GM12878 (cell line): Measurements from ENCODE around the gene GPBP1. TPM values are rescaled to one million over a fixed set of nuclear protein-coding genes. Genes with fewer than 3 reads are reported as not detected.
A peak's percentile ranks its signal among the peaks of the same experiment; 100 is the strongest.

Source experiments
- ATAC-seq: fragments of 200-7000 bp; cut with Tn5 transposase; 3 replicates; pipeline ENCODE4 v1.9.1; 2020; ENCODE audit warnings: mild to moderate bottlenecking, moderate library complexity
- BruUV-seq: library from RNA; stranded (reverse); fragments of 400-500 nt; replicated peaks from 2 replicates; lab custom pipeline; 2021; lab: Mats Ljungman, UMichigan
- CTCF ChIA-PET: fragments of 300-600 bp; sonication (Branson Sonifier 250); formaldehyde crosslinking; extraction: SDS; loops from one replicate; lab custom pipeline; 2021; ENCODE audit warnings: inconsistent platforms; lab: Yijun Ruan, JAX
- POLR2A ChIA-PET: fragments of 350-600 bp; formaldehyde crosslinking; extraction: SDS; loops from one replicate; lab custom pipeline; 2021; ENCODE audit warnings: inconsistent platforms; lab: Charles Lee
- RAD21 ChIA-PET: fragments of 300-600 bp; sonication (Branson Sonifier 250); formaldehyde crosslinking; loops from one replicate; lab custom pipeline; 2023; ENCODE audit warnings: antibody characterized with exemption; ENCODE audit not compliant: unreplicated experiment; lab: Charles Lee
- SMC1A ChIA-PET: fragments of 300-600 bp; sonication (Branson Sonifier 250); formaldehyde crosslinking; loops from one replicate; lab custom pipeline; 2023; ENCODE audit not compliant: unreplicated experiment, uncharacterized antibody; lab: Charles Lee
- DNase-seq: peaks from one replicate; pipeline ENCODE4 v3.0.0-alpha.2; 2011; ENCODE audit warnings: low read depth, low spot score
- FAIRE-seq: peaks from 3 replicates; lab custom pipeline; 2011; peaks lifted over from hg19 to GRCh38; lab: Jason Lieb, UNC
- H2AFZ ChIP-seq: 2 replicates; pipeline ENCODE4 v1.6.0; 2011; ENCODE audit warnings: low read depth, low read length, control low read depth; ENCODE audit not compliant: control insufficient read depth
- H3K27ac ChIP-seq: 2 replicates; pipeline ENCODE4 v1.5.1; 2011; ENCODE audit warnings: control low read depth; ENCODE audit not compliant: control insufficient read depth, insufficient read depth
- H3K27me3 ChIP-seq, 2 experiments: replicated peaks in 1 of 2; 2 replicates each; pipeline versions ENCODE4 v1.6.0 to v1.6.1; 2011; ENCODE audit warnings: low read length in 1 of 2; ENCODE audit not compliant: control insufficient read depth in 2 of 2, insufficient read depth in 2 of 2
- H3K36me3 ChIP-seq, 2 experiments: 2 replicates each; pipeline ENCODE4 v1.5.1; 2011; ENCODE audit warnings: low read length in 1 of 2; ENCODE audit not compliant: control insufficient read depth in 2 of 2, insufficient read depth in 2 of 2
- H3K4me1 ChIP-seq: 2 replicates; pipeline ENCODE4 v1.6.1; 2011; ENCODE audit warnings: mild to moderate bottlenecking, low read length, moderate library complexity, mixed read lengths; ENCODE audit not compliant: control insufficient read depth, insufficient read depth
- H3K4me2 ChIP-seq: 2 replicates; pipeline ENCODE4 v1.6.0; 2011; ENCODE audit warnings: control low read depth; ENCODE audit not compliant: control insufficient read depth, insufficient read depth
- H3K4me3 ChIP-seq: fragments of 200-600 bp; sonication (generic); 2 replicates; pipeline ENCODE4 v1.5.1; 2016
- H3K79me2 ChIP-seq: 2 replicates; pipeline ENCODE4 v1.6.0; 2011; ENCODE audit warnings: low read length; ENCODE audit not compliant: control insufficient read depth, insufficient read depth
- H3K9ac ChIP-seq: 2 replicates; pipeline ENCODE4 v1.8.0; 2011; ENCODE audit warnings: low read length, control low read depth, mixed read lengths; ENCODE audit not compliant: control insufficient read depth, insufficient read depth
- H3K9me3 ChIP-seq: replicated peaks from 3 replicates; pipeline ENCODE4 v1.5.1; 2011; ENCODE audit warnings: mild to moderate bottlenecking, low read length; ENCODE audit not compliant: control insufficient read depth, insufficient read depth
- H4K20me1 ChIP-seq: 2 replicates; pipeline ENCODE4 v1.6.0; 2011; ENCODE audit not compliant: control insufficient read depth, insufficient read depth
- NBN ChIP-seq: fragments of 450-650 bp; IDR thresholded peaks from 2 replicates; pipeline ENCODE4 v1.6.1; 2016
- SP1 ChIP-seq: IDR thresholded peaks from one replicate; pipeline ENCODE4 v1.6.1; 2011; ENCODE audit warnings: low read depth, low read length
- YY1 ChIP-seq: IDR thresholded peaks from 2 replicates; pipeline ENCODE4 v1.6.1; 2011; ENCODE audit warnings: low read depth, mild to moderate bottlenecking, low read length
- ZNF384 ChIP-seq: IDR thresholded peaks from 2 replicates; pipeline ENCODE4 v1.6.1; 2012; ENCODE audit warnings: low read depth, mild to moderate bottlenecking, low read length, improper control_type of control experiment, borderline replicate concordance
- WGBS: methylation state at CpG from one replicate; pipeline ENCODE4 v1.1.6; 2016; ENCODE audit warnings: low lambda C conversion rate; ENCODE audit not compliant: insufficient replicate concordance, insufficient coverage; ENCODE audit errors: missing lambda C conversion rate; 5-methylcytosine and 5-hydroxymethylcytosine counted together
- in situ Hi-C: fragments of 300-500 bp; cut with MboI; formaldehyde crosslinking; loops from 9 replicates; pipeline ENCODE4 v1.14.3; 2018; ENCODE audit warnings: mixed read lengths
- intact Hi-C: fragments of 100-400 bp; cut with micrococcal nuclease; formaldehyde crosslinking; loops from one replicate; pipeline ENCODE4 v1.14.2; 2022; ENCODE audit not compliant: unreplicated experiment
- polyA plus RNA-seq, 11 experiments: library from polyadenylated mRNA; depleted of rRNA in 4 of 11; unstranded in 6 of 11; stranded (reverse) in 5 of 11; fragments of >200 nt; fragmentation: Nextera tagmentation in 4 of 11; fragmentation: Illumina TruSeq in 1 of 11; extraction: Ambion mirVana in 4 of 11; extraction: Trizol in 1 of 11; gene quantifications; 1 replicate in 1 of 11; 2 replicates in 10 of 11; pipeline versions ENCODE4 v1.2.1 to v1.2.3, GENCODE V29; 2011 to 2016; ENCODE audit warnings: inconsistent platforms in 2 of 11, missing spikeins in 2 of 11, low read depth in 1 of 11
- total RNA-seq, 4 experiments: library from RNA; depleted of rRNA in 3 of 4; stranded (reverse); fragments of >200 nt in 3 of 4; fragmentation: Illumina TruSeq in 1 of 4; extraction: Trizol in 1 of 4; gene quantifications; 2 replicates each; pipeline versions ENCODE4 v1.2.1 to v1.2.3, GENCODE V29; 2013 to 2021
- TF ChIP-seq, protein P1 (sequence below): fragments of 450-650 bp; IDR thresholded peaks from 2 replicates; pipeline ENCODE4 v1.6.1; 2016; ENCODE audit warnings: mild to moderate bottlenecking
- TF ChIP-seq, protein P2 (sequence below): fragments of 450-650 bp; conservative IDR thresholded peaks from 2 replicates; pipeline ENCODE4 v1.6.1; 2017; ENCODE audit warnings: mild to moderate bottlenecking, moderate library complexity

The GPBP1 gene
- total and polyA plus RNA-seq, 10 of the 15 experiments (the other 5 are each of a cell fraction or from before 2014, with no cell fraction given): 27.0 to 96.2 (median 55.4) TPM

DNA sequence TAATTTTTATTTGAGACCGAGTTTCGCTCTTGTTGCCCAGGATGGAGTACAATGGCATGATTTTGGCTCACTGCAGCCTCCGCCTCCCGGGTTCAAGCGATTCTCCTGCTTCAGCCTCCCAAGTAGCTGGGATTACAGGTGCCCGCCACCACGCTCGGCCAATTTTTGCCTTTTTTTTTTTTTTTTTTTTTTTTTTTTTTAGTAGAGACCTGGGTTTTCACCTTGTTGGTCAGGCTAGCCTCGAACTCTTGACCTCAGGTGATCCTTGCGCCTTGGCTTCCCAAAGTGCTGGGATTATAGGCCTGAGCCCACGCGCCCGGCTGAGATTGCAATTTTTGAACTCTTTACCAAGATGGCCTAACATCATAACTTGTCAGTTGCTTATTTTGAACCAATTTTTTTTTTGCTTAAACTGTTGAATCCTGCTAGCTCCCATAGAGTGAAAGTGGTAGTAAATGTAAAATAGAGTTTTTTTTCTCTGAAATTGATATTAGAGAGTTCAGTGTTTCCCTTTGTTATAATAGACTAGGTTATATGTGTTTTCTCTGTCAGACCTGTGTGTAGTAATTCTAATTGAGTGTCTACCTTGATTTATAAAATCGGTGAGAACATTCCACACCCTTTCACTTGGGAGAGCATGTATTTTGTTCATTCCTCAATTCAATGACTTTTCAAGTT is 3.8 kb downstream of the GPBP1 start:
- ChIA-PET SMC1A (interaction anchor here (1.1 to 6.8 kb wide), 4 partner anchors 12 to 227 kb away, joined by 4 to 48 read pairs (median 12); no protein-coding TSS in a partner anchor), CTCF (interaction anchor here (1.0 to 2.5 kb wide), 3 partner anchors 9 to 42 kb away, joined by 3 to 16 read pairs (median 5); no protein-coding TSS in a partner anchor), POLR2A (interaction anchor here (0.6 to 2.8 kb wide), 3 partner anchors 14 to 1715 kb away, joined by 3 to 23 read pairs (median 11); no protein-coding TSS in a partner anchor), RAD21 (interaction anchor here (0.6 to 2.4 kb wide), 3 partner anchors 37 to 42 kb away, joined by 3 to 10 read pairs (median 3); no protein-coding TSS in a partner anchor)
- Histone ChIP-seq H2AFZ (no peak overlapping the region), H3K79me2 (peaks cover 89% of the 10 kb centered on the region), H4K20me1 (peaks cover 10% of the 10 kb centered on the region), H3K4me3 (peak overlapping the region; percentile 87), H3K4me2 (peak overlapping the region; percentile 77), H3K27me3 (no peaks in the 10 kb centered on the region), H3K36me3 (peaks cover 0 to 5% of the 10 kb centered on the region in 2 experiments; a peak in 2 of 4 replicates), H3K9me3 (no peaks in the 10 kb centered on the region), H3K9ac (peak overlapping the region; percentile 59; the same call in 1 of the 2 replicates), H3K4me1 (peaks cover 15% of the 10 kb centered on the region), H3K27ac (peak overlapping the region; percentile 99; the same call in 1 of the 2 replicates)
- TF ChIP-seq, protein P1, sequence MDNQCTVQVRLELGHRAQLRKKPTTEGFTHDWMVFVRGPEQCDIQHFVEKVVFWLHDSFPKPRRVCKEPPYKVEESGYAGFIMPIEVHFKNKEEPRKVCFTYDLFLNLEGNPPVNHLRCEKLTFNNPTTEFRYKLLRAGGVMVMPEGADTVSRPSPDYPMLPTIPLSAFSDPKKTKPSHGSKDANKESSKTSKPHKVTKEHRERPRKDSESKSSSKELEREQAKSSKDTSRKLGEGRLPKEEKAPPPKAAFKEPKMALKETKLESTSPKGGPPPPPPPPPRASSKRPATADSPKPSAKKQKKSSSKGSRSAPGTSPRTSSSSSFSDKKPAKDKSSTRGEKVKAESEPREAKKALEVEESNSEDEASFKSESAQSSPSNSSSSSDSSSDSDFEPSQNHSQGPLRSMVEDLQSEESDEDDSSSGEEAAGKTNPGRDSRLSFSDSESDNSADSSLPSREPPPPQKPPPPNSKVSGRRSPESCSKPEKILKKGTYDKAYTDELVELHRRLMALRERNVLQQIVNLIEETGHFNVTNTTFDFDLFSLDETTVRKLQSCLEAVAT: peak; percentile 91
- TF ChIP-seq, protein P2, sequence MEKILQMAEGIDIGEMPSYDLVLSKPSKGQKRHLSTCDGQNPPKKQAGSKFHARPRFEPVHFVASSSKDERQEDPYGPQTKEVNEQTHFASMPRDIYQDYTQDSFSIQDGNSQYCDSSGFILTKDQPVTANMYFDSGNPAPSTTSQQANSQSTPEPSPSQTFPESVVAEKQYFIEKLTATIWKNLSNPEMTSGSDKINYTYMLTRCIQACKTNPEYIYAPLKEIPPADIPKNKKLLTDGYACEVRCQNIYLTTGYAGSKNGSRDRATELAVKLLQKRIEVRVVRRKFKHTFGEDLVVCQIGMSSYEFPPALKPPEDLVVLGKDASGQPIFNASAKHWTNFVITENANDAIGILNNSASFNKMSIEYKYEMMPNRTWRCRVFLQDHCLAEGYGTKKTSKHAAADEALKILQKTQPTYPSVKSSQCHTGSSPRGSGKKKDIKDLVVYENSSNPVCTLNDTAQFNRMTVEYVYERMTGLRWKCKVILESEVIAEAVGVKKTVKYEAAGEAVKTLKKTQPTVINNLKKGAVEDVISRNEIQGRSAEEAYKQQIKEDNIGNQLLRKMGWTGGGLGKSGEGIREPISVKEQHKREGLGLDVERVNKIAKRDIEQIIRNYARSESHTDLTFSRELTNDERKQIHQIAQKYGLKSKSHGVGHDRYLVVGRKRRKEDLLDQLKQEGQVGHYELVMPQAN: no peak
- TF ChIP-seq ZNF384 (peak; percentile 31; the same call in 1 of the 2 replicates), SP1 (no peak), YY1 (0 out of 2 replicates have a peak, but pooled peaks have one; percentile 8), NBN (peak; percentile 22; the same call in 1 of the 2 replicates)
- ATAC-seq: no peak
- in situ Hi-C loops (loop anchor here (10.0 to 25.0 kb wide), 2 partner anchors 1183 to 1865 kb away; partner anchors contain the start of genes DHX29, IL6ST and MTREX), intact Hi-C loops (no loop called here)
- no peak for DNase-seq
- 61% methylated on average over 14 of the region's 14 CpGs for WGBS
- BruUV-seq: no TSS peak
- FAIRE-seq: no peak
